DOHH2 (cell line): ENCODE data around the gene FFAR3.

Source experiments
- H3F3A ChIP-seq: fragments of 200-600 bp; sonication (generic), shearing (Covaris generic); 2 replicates; pipeline ENCODE4 v1.6.0; 2016; ENCODE audit warnings: antibody characterized with exemption, mild to moderate bottlenecking; ENCODE audit not compliant: control insufficient read depth, insufficient read depth
- H3K27ac ChIP-seq: fragments of 200-600 bp; sonication (generic); 2 replicates; pipeline ENCODE4 v1.5.1; 2014; ENCODE audit warnings: low read depth, mild to moderate bottlenecking, low read length, moderate library complexity
- H3K27me3 ChIP-seq: fragments of 200-600 bp; sonication (generic); 2 replicates; pipeline ENCODE4 v1.6.1; 2014; ENCODE audit warnings: mild to moderate bottlenecking, low read length, mixed read lengths; ENCODE audit not compliant: control insufficient read depth
- H3K36me3 ChIP-seq: fragments of 200-600 bp; sonication (generic); 2 replicates; pipeline ENCODE4 v1.6.1; 2014; ENCODE audit warnings: mild to moderate bottlenecking, low read length, moderate library complexity, mixed read lengths; ENCODE audit not compliant: control insufficient read depth
- H3K4me1 ChIP-seq: fragments of 200-600 bp; sonication (generic); 2 replicates; pipeline ENCODE4 v1.6.1; 2014; ENCODE audit warnings: mild to moderate bottlenecking, low read length, mixed read lengths; ENCODE audit not compliant: control insufficient read depth
- H3K4me2 ChIP-seq: fragments of 200-600 bp; sonication (generic); 2 replicates; pipeline ENCODE4 v1.6.0; 2014; ENCODE audit warnings: mild to moderate bottlenecking, low read length, moderate library complexity
- H3K4me3 ChIP-seq: fragments of 200-600 bp; sonication (generic); 2 replicates; pipeline ENCODE4 v1.5.1; 2014; ENCODE audit warnings: mild to moderate bottlenecking, low read length, mixed read lengths
- H3K79me2 ChIP-seq: fragments of 200-600 bp; sonication (generic); 2 replicates; pipeline ENCODE4 v1.6.1; 2014; ENCODE audit warnings: mild to moderate bottlenecking, low read length, mixed read lengths; ENCODE audit not compliant: control insufficient read depth
- H3K9me2 ChIP-seq: fragments of 200-600 bp; sonication (generic); replicated peaks from 2 replicates; pipeline ENCODE4 v1.6.1; 2014; ENCODE audit warnings: mild to moderate bottlenecking, low read length, mixed read lengths; ENCODE audit not compliant: control insufficient read depth
- H3K9me3 ChIP-seq: fragments of 200-600 bp; sonication (generic); 2 replicates; pipeline ENCODE4 v1.6.1; 2014; ENCODE audit warnings: antibody characterized with exemption, low read length, mixed read lengths; ENCODE audit not compliant: control insufficient read depth, insufficient read depth
- H4K20me1 ChIP-seq: fragments of 200-600 bp; sonication (generic); 2 replicates; pipeline ENCODE4 v1.6.0; 2014; ENCODE audit warnings: low read depth, mild to moderate bottlenecking, antibody characterized with exemption, low read length, moderate library complexity; ENCODE audit not compliant: control insufficient read depth, insufficient read depth
- CTCF ChIP-seq: fragments of 200-600 bp; sonication (generic); IDR thresholded peaks from one replicate; pipeline ENCODE4 v1.5.1; 2014; ENCODE audit warnings: antibody characterized with exemption, mild to moderate bottlenecking, low read depth, low read length; ENCODE audit not compliant: poor library complexity, severe bottlenecking
- EZH2phosphoT487 ChIP-seq: fragments of 200-600 bp; sonication (generic); IDR thresholded peaks from 2 replicates; pipeline ENCODE4 v1.6.1; 2017; ENCODE audit warnings: borderline replicate concordance, mild to moderate bottlenecking, antibody characterized with exemption, low read length, moderate library complexity, mixed read lengths

Gene FFAR3

GRCh38 chr19:35334144-35334753 lies 24.0 kb upstream of the FFAR3 start:
- TF ChIP-seq EZH2phosphoT487, result no peak
- no peak for TF ChIP-seq CTCF
- Histone ChIP-seq H3K79me2 (peaks cover 95% of the 10 kb centered on the region), H3K27me3 (no peaks in the 10 kb centered on the region), H3K9me3 (no peaks in the 10 kb centered on the region), H3K27ac (peak overlapping the region; percentile 98), H3K4me2 (peak overlapping the region; percentile 92), H3F3A (peaks cover 57% of the 10 kb centered on the region), H3K9me2 (no peaks in the 10 kb centered on the region), H3K4me3 (peak overlapping the region; percentile 83), H3K36me3 (peaks cover 98% of the 10 kb centered on the region), H3K4me1 (peaks cover 84% of the 10 kb centered on the region), H4K20me1 (peaks cover 30% of the 10 kb centered on the region)

- H3K9me2 ChIP-seq, result no peaks in the 10 kb centered on the region
- peaks cover 100% of the 10 kb centered on the region for H3K36me3 ChIP-seq
- H3F3A ChIP-seq, result peaks cover 60% of the 10 kb centered on the region
- H3K9me3 ChIP-seq, result no peaks in the 10 kb centered on the region
- peaks cover 89% of the 10 kb centered on the region for H3K79me2 ChIP-seq
- no peak overlapping the region; the same call in 1 of the 2 replicates for H3K4me3 ChIP-seq
- no peaks in the 10 kb centered on the region for H3K27me3 ChIP-seq
- TF ChIP-seq EZH2phosphoT487 (no peak), CTCF (no peak)
- H3K4me1 ChIP-seq, result peaks cover 96% of the 10 kb centered on the region
- 0 out of 2 replicates have a peak overlapping the region, but pooled peaks have one; percentile 24 for H3K27ac ChIP-seq
- peaks cover 37% of the 10 kb centered on the region for H4K20me1 ChIP-seq
- peak overlapping the region; percentile 9; the same call in 1 of the 2 replicates for H3K4me2 ChIP-seq
Measured at GRCh38 chr19:35336166-35336955, 21.9 kb upstream of the FFAR3 start.

GRCh38 chr19:35337097-35337983 lies 20.9 kb upstream of the FFAR3 start:
- Histone ChIP-seq H3K4me3 (0 out of 2 replicates have a peak overlapping the region, but pooled peaks have one; percentile 12), H3K4me1 (peaks cover 97% of the 10 kb centered on the region), H3K79me2 (peaks cover 82% of the 10 kb centered on the region), H3K4me2 (peak overlapping the region; percentile 23; the same call in 1 of the 2 replicates), H3K9me3 (no peaks in the 10 kb centered on the region), H3F3A (peaks cover 57% of the 10 kb centered on the region), H3K27ac (0 out of 2 replicates have a peak overlapping the region, but pooled peaks have one; percentile 24), H4K20me1 (peaks cover 42% of the 10 kb centered on the region), H3K27me3 (no peaks in the 10 kb centered on the region), H3K36me3 (peaks cover 100% of the 10 kb centered on the region), H3K9me2 (no peaks in the 10 kb centered on the region)
- TF ChIP-seq EZH2phosphoT487 (no peak), CTCF (no peak)
